Activated naive CD8-positive, alpha-beta T cell treated with anti-CD3 and anti-CD28 coated beads, Interleukin-2, amount 50 U/mL, for 16 hours (primary cell): ENCODE data around the gene PLEKHH2.

Experiments used
- DNase-seq: peaks from one replicate; pipeline ENCODE4 v3.0.0-alpha.2; 2020; ENCODE audit warnings: low read depth, low spot score

The PLEKHH2 gene

GRCh38 chr2:43762286-43762685 lies 125.2 kb downstream of the PLEKHH2 start:
- no peak for DNase-seq

DNA sequence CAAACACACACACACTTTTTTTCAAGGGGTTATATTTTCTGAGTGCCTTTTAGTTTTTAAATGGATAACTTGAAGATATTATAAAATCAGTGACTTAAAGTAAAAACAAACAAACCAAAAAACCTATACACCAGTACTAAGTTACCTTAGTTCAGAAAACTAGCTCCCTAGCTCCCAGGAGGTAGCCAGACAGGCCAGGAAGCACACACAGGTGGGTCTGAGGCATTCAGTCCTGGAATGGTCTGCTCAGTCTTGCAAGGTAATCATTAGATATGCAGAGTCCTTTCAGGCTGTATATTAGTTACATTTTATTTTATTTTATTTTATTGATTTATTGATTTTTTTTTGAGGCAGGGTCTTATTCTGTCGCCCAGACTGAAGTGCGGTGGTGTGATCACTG lies 126.0 kb downstream of the PLEKHH2 start:
- DNase-seq: no peak

GRCh38 chr2:43764086-43764705 lies 127.1 kb downstream of the PLEKHH2 start:
- no peak for DNase-seq

DNA sequence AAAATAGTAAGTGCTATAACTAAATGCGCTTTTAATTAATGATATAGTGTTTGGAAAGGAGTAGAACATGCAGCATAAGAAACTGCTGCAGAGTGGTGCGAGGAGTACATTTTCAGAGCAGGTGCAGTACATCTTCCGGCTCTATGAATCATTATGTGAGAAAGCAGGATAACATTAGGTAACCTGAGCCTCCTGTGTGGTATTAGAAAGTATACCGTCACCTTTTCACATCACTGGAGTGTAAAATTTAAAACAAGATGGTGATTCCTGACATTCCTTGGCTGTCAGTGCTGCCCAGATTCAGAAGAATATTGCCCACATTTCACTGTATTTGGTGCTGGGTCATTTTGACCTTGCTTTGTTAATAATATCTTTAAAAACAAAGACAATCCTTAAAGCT lies 128.9 kb downstream of the PLEKHH2 start:
- DNase-seq: no peak

DNA sequence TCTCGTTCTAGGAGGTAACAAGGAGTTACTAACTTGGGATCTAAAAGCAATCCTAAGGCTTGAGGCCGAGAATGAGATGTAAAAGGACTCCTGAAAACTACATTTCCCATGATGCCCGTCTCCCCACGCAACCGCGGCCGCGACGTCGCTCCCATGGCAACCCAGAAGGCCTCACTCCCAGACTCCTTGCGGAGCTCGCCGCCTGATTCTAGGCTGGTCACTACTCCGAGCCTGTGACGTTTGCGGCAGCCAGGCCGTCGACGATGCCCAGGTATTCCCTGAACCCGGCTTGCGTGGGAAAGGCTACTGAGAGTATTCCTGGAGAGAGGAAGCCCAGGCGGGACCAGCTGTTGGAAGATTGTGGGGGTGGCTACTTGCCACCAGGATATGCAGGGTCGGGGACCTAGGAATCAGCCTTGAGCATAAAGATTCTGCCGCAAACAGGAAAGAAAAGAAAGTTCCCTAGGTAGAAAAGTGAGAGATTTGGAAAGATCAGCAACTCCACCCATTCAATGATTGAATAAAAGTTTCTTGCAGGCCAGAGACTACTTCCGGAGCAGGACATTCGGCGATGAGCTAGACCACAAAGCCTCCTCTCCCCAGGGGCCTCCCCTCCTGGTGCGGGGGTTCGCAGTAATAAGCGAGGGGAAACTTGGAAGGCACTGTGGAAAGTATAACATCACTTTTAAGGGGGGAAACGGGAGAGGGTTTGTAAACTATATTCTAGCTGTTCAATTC lies 137.0 kb downstream of the PLEKHH2 start, which contains the start of gene DYNC2LI1:
DYNC2LI1 (plus strand) TSS at position 164 of the 738 bp plus-strand sequence; CDS start at position 264, 100 bp downstream.
- DNase-seq: peak; percentile 59

- DNase-seq: no peak
These were observed 137.6 kb downstream of the PLEKHH2 start for GRCh38 chr2:43774617-43775016.

- DNase-seq: no peak
These were observed 139.3 kb downstream of the PLEKHH2 start for GRCh38 chr2:43776324-43776723.

DNA sequence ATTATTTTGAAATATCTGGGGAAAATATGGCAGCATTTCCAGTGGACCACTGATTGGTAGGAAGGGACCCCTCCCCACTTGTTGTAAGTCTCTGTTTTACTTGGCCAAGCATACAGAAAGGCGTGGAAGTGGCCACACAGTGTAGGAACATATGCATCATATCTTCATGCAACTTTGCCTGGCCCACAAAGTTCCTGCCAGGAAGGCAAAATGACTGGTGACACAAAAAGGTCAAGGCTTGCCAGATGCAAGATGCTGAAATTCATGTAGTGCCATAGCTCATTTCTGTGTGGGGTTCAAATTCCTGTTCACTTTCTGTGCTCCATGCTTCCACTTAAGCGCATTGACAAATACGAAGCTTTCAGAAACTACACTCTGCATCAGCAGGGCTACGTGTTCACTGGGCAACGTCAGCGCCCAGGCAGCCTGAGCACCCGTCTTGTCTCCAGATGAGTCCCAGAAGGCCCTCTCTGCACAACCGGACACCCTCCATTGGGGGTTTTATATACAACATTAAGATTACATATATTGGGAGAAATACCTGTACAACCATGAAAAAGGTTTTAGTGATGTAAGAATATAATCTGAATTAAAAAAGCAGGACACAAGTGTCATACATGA lies 140.4 kb downstream of the PLEKHH2 start:
- DNase-seq: no peak

- no peak for DNase-seq
These were observed 141.2 kb downstream of the PLEKHH2 start for GRCh38 chr2:43778233-43778632.

- DNase-seq: no peak
These were observed 150.8 kb downstream of the PLEKHH2 start for GRCh38 chr2:43787895-43788294.

DNA sequence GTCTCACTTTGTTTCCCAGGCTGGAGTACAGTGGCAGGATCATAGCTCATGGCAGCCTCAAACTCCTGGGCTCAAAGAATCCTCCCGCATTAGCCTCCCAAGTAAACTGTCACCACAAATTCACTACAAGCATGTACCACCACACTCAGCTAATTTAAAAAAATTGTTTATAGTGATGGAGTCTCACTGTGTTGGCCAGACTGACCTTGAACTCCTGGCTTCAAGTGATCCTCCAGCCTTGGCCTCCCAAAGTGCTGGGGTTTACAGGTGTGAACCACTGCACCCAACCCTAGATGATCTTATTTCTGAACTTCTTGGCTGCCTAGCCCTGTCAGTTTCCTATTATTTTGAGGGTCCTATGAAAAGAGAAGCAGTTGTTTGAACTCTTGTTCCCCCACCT lies 151.6 kb downstream of the PLEKHH2 start:
- DNase-seq: no peak

GRCh38 chr2:43790147-43790546 lies 153.1 kb downstream of the PLEKHH2 start:
- DNase-seq: no peak

DNA sequence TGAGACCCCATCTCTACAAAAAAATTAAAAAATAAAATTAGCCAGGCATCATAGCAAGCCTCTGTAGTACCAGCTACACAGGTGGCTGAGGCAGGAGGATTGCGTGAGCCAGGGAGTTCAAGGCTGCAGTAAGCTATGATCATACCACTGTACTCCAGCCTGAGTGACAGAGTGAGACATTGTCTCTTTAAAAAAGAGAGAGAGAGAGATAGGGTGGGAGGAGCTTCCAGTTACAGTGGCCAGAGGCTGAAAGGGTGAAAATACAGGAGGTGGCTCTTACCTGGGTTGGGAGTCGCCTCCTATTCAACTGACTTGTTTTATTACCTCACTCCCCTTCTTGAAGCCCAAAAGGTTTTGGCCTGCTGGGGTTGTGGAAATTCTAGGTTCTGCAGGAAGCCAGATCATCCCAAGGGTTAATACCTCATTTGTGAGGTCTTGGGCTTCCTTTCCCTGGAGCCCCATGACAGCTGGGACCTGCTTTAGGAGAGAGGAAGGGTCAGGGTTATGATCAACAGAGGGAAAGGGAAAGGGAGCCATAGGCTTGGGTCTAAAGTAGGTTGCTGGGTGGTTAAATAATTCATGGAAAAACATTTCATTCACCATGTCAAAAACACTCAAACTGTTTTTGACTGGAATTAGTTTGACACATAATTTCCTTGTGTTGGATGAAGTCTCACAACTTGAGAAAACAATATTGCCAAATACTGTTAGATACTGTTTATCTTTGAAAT lies 154.1 kb downstream of the PLEKHH2 start:
- DNase-seq: no peak

DNA sequence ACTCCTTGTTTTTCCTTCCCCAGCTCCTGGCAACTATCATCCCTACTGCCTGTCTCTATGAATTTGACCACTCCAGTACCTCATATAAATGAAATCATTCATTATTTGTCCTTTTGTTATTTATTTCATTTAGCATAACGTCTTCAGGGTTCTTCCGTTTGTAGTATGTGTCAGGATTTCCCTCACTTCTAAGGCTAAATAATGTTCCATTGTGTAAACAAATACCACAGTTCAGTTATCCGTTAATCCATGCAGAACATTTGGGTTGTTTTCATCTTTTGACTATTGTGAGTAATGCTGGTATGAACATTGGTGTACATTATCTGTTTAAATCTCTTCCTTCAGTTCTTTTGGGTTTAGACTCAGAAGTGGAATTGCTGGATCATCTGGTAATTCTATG lies 155.6 kb downstream of the PLEKHH2 start:
- DNase-seq: no peak

- DNase-seq: no peak
These were observed 157.9 kb downstream of the PLEKHH2 start for GRCh38 chr2:43794956-43795355.

DNA sequence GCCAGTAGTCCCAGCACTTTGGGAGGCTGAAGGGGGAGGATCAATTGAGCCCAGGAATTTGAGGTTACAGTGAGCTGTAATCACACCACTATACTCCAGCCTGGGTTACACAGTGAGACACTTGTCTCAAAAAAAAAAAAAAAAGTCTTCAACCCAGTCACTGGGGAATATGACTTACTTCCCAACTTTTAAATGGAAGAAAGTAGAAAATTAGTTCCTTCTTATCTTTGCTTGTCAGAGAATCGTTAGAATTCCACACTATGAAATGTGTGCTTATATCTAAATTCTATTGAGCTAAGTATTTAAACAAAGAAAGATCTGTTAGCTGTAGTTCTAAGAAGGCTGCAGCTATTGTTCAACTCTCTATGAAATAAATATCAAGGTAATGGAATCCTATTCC lies 159.1 kb downstream of the PLEKHH2 start:
- DNase-seq: no peak

DNA sequence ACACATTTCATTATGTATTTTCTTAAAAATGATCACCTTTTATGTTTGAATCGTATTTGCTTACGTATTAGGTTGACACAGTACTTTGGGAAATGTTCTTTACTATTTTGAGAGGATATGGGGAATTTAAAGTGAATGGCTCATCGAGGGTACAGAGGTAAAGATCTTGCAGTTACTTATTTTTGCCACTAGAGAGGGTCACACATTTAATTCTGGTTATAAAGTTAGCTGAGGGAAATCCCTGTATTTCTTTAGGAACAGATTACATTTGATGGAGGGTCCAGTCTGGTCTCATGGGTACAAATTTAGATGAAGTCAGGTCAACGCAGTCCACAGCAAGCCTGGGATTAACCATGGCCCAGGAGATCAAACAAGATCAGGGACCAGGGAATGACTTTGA lies 161.2 kb downstream of the PLEKHH2 start:
- DNase-seq: no peak

DNA sequence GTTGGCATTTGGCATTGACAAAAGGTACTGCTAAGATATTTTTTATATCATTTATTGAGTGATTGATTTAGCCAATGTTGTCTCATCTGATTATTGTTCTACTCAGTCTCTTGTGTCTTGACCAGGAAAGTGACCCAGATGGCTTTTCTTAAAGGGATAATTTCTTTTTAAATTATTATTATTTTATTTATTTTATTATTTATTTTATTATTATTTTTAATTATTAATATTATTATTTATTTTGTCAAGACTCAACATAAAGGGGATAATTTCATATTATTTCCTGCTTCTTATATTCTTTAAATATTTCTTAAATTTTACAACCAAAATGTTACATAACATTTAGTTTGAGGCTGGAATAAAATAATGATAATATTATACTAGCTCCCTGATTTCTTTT lies 163.8 kb downstream of the PLEKHH2 start:
- DNase-seq: no peak

DNA sequence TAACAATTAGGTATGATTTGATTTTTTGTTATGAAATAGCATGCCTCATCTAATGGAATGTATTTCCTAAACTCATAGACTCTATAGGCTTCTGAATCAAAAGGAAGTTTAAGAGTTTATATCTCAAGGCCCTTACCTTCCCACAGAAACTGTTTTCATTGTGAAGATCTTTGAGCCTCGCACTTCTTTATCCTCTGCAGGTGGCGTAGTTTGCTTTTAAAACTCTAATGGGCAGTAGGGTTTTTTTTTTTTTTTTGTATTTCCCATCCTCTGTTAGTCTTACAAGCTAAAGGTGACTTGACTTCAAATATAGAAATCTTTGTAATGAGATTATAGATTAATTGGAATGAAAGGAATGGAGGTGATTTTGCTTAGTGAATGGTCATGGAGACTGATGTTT lies 165.1 kb downstream of the PLEKHH2 start:
- no peak for DNase-seq

- no peak for DNase-seq
These were observed 166.1 kb downstream of the PLEKHH2 start for GRCh38 chr2:43803113-43803512.

- DNase-seq: no peak
These were observed 169.6 kb downstream of the PLEKHH2 start for GRCh38 chr2:43806719-43807031.

- DNase-seq: no peak
These were observed 173.4 kb downstream of the PLEKHH2 start for GRCh38 chr2:43810452-43810851.
